Measurements from ENCODE around the gene HABP2.

Gene HABP2

DNA sequence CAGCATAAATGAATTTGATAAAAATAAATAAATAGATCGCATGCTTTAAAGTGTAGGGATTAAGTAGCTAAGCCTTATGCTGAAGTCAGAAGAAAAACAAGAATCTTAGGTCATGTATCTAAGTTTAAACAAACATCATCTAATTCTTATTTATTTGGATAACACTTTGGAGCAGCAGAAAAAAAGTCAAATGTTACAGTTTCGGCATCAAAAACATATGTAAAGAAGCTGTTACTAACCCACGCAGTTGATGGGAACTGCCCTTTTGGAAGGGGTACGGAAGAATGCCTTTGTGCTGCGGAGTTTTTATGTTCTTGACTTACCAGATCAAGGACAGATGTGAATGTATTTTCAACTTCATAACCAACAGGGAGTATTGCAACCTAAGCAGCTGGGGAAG, 37.3 kb upstream of the HABP2 start:
- H3K4me3 ChIP-seq (ENCODE audit: low read depth, low read length): no peak overlapping the region
- no peak for TF ChIP-seq CTCF (IDR thresholded peaks at IDR 0.05; ENCODE audit: low read depth, low read length)
- no peak for DNase-seq
- H3K9me3 ChIP-seq (ENCODE audit: severe bottlenecking): peaks cover 4% of the 10 kb centered on the region
- no peaks in the 10 kb centered on the region for H3K27me3 ChIP-seq (ENCODE audit: insufficient read depth, low read depth, severe bottlenecking)
- no peaks in the 10 kb centered on the region for H3K36me3 ChIP-seq
- no peak overlapping the region for H3K27ac ChIP-seq

- Histone ChIP-seq H3K27ac (no peak overlapping the region), H3K36me3 (no peaks in the 10 kb centered on the region), H3K4me3 (ENCODE audit: low read depth, low read length) (no peak overlapping the region), H3K9me3 (ENCODE audit: severe bottlenecking) (peaks cover 4% of the 10 kb centered on the region), H3K27me3 (ENCODE audit: insufficient read depth, low read depth, severe bottlenecking) (no peaks in the 10 kb centered on the region)
- no peak for TF ChIP-seq CTCF (IDR thresholded peaks at IDR 0.05; ENCODE audit: low read depth, low read length)
- DNase-seq: no peak
Observed at GRCh38 chr10:113516061-113516460, 36.8 kb upstream of the HABP2 start.

DNA sequence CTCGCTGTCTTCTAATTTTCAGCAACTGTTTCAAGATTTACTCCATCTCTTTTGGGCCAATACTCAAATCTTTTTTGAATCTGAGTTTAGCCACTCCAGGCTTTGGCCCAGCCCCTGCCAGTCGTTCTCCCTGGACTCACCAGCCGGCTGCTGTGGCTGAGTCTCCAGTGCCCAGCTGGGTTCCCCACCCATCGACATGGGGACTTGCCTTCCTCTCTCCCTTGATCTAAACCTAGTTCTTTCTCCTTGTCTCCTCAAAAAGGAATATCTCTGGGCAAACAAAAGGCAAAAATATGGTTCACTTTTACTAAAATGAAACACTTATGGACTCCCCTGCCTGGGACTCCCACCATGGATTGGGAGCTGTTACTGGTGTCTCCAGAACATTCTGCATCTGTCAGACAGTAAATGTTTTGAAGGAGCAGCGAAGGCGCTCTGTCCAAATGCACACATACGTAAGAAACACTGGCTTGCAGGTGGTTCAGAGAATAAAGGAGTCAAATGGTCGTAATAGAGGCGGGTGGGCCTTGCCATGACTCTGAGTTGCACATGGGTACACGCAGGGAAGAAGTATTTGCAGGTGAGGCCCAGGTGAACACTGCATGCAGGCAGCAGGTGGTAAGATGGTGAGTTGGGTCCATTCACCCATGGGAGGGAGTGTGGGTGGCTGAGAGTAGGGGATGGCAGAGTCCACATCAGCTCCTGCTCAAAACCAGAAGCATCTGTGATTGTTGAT, 35.5 kb upstream of the HABP2 start:
- no peak overlapping the region for H3K4me3 ChIP-seq (ENCODE audit: low read depth, low read length)
- DNase-seq: no peak
- H3K27ac ChIP-seq: no peak overlapping the region
- TF ChIP-seq CTCF (IDR thresholded peaks at IDR 0.05; ENCODE audit: low read depth, low read length): no peak
- H3K36me3 ChIP-seq: no peaks in the 10 kb centered on the region
- no peaks in the 10 kb centered on the region for H3K27me3 ChIP-seq (ENCODE audit: insufficient read depth, low read depth, severe bottlenecking)
- H3K9me3 ChIP-seq (ENCODE audit: severe bottlenecking): no peaks in the 10 kb centered on the region

DNA sequence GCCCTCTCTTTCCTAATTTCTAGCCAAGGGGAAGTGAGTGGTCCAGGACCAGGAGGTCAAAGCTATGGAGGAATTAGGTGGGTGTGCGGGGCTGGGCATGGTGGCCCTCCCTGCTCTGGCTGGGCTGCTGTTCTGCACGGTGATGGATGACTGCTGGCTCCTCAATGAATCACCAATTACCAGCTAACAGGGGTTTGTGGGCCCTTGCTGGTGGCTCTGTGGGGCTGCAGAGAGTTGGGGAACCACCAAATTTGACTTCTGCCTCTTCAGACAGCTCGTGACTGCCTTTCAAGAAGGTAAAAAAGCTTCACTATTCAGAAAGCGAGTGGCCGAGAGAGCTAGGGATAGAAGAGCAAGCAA, 35.0 kb upstream of the HABP2 start:
- no peaks in the 10 kb centered on the region for H3K9me3 ChIP-seq (ENCODE audit: severe bottlenecking)
- H3K27ac ChIP-seq: no peak overlapping the region
- H3K4me3 ChIP-seq (ENCODE audit: low read depth, low read length): no peak overlapping the region
- no peaks in the 10 kb centered on the region for H3K36me3 ChIP-seq
- H3K27me3 ChIP-seq (ENCODE audit: insufficient read depth, low read depth, severe bottlenecking): no peaks in the 10 kb centered on the region
- no peak for TF ChIP-seq CTCF (IDR thresholded peaks at IDR 0.05; ENCODE audit: low read depth, low read length)
- DNase-seq: no peak

GRCh38 chr10:113518415-113518814, 34.4 kb upstream of the HABP2 start:
- Histone ChIP-seq H3K36me3 (no peaks in the 10 kb centered on the region), H3K4me3 (ENCODE audit: low read depth, low read length) (no peak overlapping the region), H3K27ac (no peak overlapping the region), H3K9me3 (ENCODE audit: severe bottlenecking) (no peaks in the 10 kb centered on the region), H3K27me3 (ENCODE audit: insufficient read depth, low read depth, severe bottlenecking) (no peaks in the 10 kb centered on the region)
- DNase-seq: no peak
- no peak for TF ChIP-seq CTCF (IDR thresholded peaks at IDR 0.05; ENCODE audit: low read depth, low read length)
